IMR-90 (cell line): Measurements from ENCODE around the gene DCDC1. TPM values are rescaled to one million over a fixed set of nuclear protein-coding genes. Genes with fewer than 3 reads are reported as not detected.

Source experiments
- ATAC-seq: fragments of 200-7000 bp; cut with Tn5 transposase; 2 replicates; pipeline ENCODE4 v1.9.1; 2020; ENCODE audit warnings: low read depth, mild to moderate bottlenecking, moderate library complexity
- BruUV-seq: library from RNA; stranded (reverse); fragments of 400-500 nt; replicated peaks from 2 replicates; lab custom pipeline; 2021; lab: Mats Ljungman, UMichigan
- CTCF ChIA-PET: fragments of 300-600 bp; formaldehyde crosslinking; extraction: SDS; loops from one replicate; lab custom pipeline; 2021; ENCODE audit warnings: antibody characterized with exemption; lab: Yijun Ruan, JAX
- POLR2A ChIA-PET: fragments of 300-600 bp; sonication (Branson Sonifier 250); formaldehyde crosslinking; loops from one replicate; lab custom pipeline; 2022; ENCODE audit warnings: antibody characterized with exemption; ENCODE audit not compliant: unreplicated experiment; lab: Charles Lee
- DNase-seq: peaks from one replicate; pipeline ENCODE4 v3.0.0; 2013
- H2AFZ ChIP-seq: replicated peaks from 2 replicates; pipeline ENCODE3; 2013; ENCODE audit warnings: low read length, mild to moderate bottlenecking; ENCODE audit not compliant: poor library complexity
- H2AK5ac ChIP-seq: 2 replicates; pipeline ENCODE4 v1.6.1; 2013; ENCODE audit warnings: low read depth, low read length, inconsistent platforms
- H2AK9ac ChIP-seq: replicated peaks from 2 replicates; pipeline ENCODE3; 2013; ENCODE audit warnings: mild to moderate bottlenecking, low read depth, low read length, moderate library complexity; ENCODE audit not compliant: poor library complexity
- H2BK120ac ChIP-seq: 2 replicates; pipeline ENCODE4 v1.6.1; 2013; ENCODE audit warnings: low read depth, low read length, inconsistent platforms
- H2BK15ac ChIP-seq: 3 replicates; pipeline ENCODE4 v1.6.1; 2013; ENCODE audit warnings: low read depth, low read length, inconsistent platforms
- H2BK20ac ChIP-seq: 2 replicates; pipeline ENCODE4 v1.6.1; 2013; ENCODE audit warnings: low read depth, mild to moderate bottlenecking, inconsistent platforms, low read length, moderate library complexity
- H2BK5ac ChIP-seq: 2 replicates; pipeline ENCODE4 v1.6.1; 2013; ENCODE audit warnings: mild to moderate bottlenecking, low read depth, low read length, inconsistent platforms; ENCODE audit not compliant: poor library complexity, severe bottlenecking
- H3K14ac ChIP-seq: replicated peaks from 2 replicates; pipeline ENCODE4 v1.6.1; 2013; ENCODE audit warnings: low read depth, low read length, inconsistent platforms
- H3K18ac ChIP-seq: 2 replicates; pipeline ENCODE4 v1.6.1; 2013; ENCODE audit warnings: low read depth, low read length, control low read depth
- H3K23ac ChIP-seq: 2 replicates; pipeline ENCODE4 v1.6.1; 2013; ENCODE audit warnings: low read depth, low read length, inconsistent platforms
- H3K27ac ChIP-seq: 2 replicates; pipeline ENCODE4 v1.5.1; 2013; ENCODE audit warnings: mild to moderate bottlenecking, control low read depth, low read length; ENCODE audit not compliant: insufficient read depth
- H3K27me3 ChIP-seq: 2 replicates; pipeline ENCODE4 v1.6.1; 2013; ENCODE audit warnings: low read length; ENCODE audit not compliant: control insufficient read depth, insufficient read depth
- H3K36me3 ChIP-seq: 2 replicates; pipeline ENCODE4 v1.6.1; 2013; ENCODE audit warnings: low read length, mixed read lengths; ENCODE audit not compliant: control insufficient read depth, insufficient read depth
- H3K4ac ChIP-seq: 2 replicates; pipeline ENCODE4 v1.6.1; 2013; ENCODE audit warnings: low read depth, low read length, inconsistent platforms
- H3K4me1 ChIP-seq: 2 replicates; pipeline ENCODE4 v1.6.1; 2013; ENCODE audit warnings: low read length, mixed read lengths; ENCODE audit not compliant: control insufficient read depth, insufficient read depth
- H3K4me2 ChIP-seq: 2 replicates; pipeline ENCODE4 v1.6.1; 2013; ENCODE audit warnings: low read depth, mild to moderate bottlenecking, control low read depth, low read length, moderate library complexity
- H3K4me3 ChIP-seq: 2 replicates; pipeline ENCODE4 v1.5.1; 2013; ENCODE audit warnings: low read depth, mild to moderate bottlenecking, control low read depth, low read length, moderate library complexity; ENCODE audit not compliant: insufficient read depth
- H3K56ac ChIP-seq: 2 replicates; pipeline ENCODE4 v1.6.1; 2013; ENCODE audit warnings: low read length, inconsistent platforms; ENCODE audit not compliant: insufficient read depth; ENCODE audit errors: extremely low read depth
- H3K79me1 ChIP-seq, 2 experiments: 2 replicates each; pipeline ENCODE4 v1.6.1; 2013; ENCODE audit warnings: low read length in 2 of 2, inconsistent platforms in 1 of 2, low read depth in 1 of 2
- H3K9ac ChIP-seq: 2 replicates; pipeline ENCODE4 v1.6.1; 2013; ENCODE audit warnings: low read depth, low read length, control low read depth
- H3K9me1 ChIP-seq: 2 replicates; pipeline ENCODE4 v1.6.1; 2013; ENCODE audit warnings: low read length, inconsistent platforms; ENCODE audit not compliant: insufficient read depth
- H3K9me3 ChIP-seq: 2 replicates; pipeline ENCODE4 v1.6.1; 2013; ENCODE audit warnings: low read length; ENCODE audit not compliant: control insufficient read depth, insufficient read depth
- H4K20me1 ChIP-seq: 2 replicates; pipeline ENCODE4 v1.6.1; 2013; ENCODE audit warnings: low read length, inconsistent platforms; ENCODE audit not compliant: insufficient read depth
- H4K5ac ChIP-seq: 2 replicates; pipeline ENCODE4 v1.6.1; 2013; ENCODE audit warnings: mild to moderate bottlenecking, low read depth, low read length, control low read depth
- H4K8ac ChIP-seq, 2 experiments: 2 replicates each; pipeline ENCODE4 v1.6.1; 2013; ENCODE audit warnings: low read depth in 2 of 2, low read length in 2 of 2, control low read depth in 1 of 2, inconsistent platforms in 1 of 2
- H4K91ac ChIP-seq: 2 replicates; pipeline ENCODE4 v1.6.1; 2013; ENCODE audit warnings: low read depth, low read length, inconsistent platforms; ENCODE audit not compliant: insufficient read depth
- BHLHE40 ChIP-seq: fragments of 150-350 bp; IDR thresholded peaks from 2 replicates; pipeline ENCODE4 v1.6.1; 2016; ENCODE audit warnings: mild to moderate bottlenecking, low read depth, low read length
- CEBPB ChIP-seq: IDR thresholded peaks from 2 replicates; pipeline ENCODE4 v1.6.1; 2012; ENCODE audit warnings: low read depth, low read length, improper control_type of control experiment
- ELK1 ChIP-seq: fragments of 150-350 bp; IDR thresholded peaks from 2 replicates; pipeline ENCODE4 v1.6.1; 2016; ENCODE audit warnings: low read depth, mild to moderate bottlenecking, low read length, moderate library complexity, borderline replicate concordance
- FOS ChIP-seq: fragments of 150-350 bp; IDR thresholded peaks from 2 replicates; pipeline ENCODE4 v1.6.1; 2016; ENCODE audit warnings: low read depth, low read length
- MAFK ChIP-seq: IDR thresholded peaks from 2 replicates; pipeline ENCODE4 v1.6.1; 2012; ENCODE audit warnings: low read depth, low read length, improper control_type of control experiment
- MAZ ChIP-seq: IDR thresholded peaks from 2 replicates; pipeline ENCODE4 v1.6.1; 2012; ENCODE audit warnings: low read depth, mild to moderate bottlenecking, low read length, improper control_type of control experiment, moderate library complexity, borderline replicate concordance
- MXI1 ChIP-seq: IDR thresholded peaks from 2 replicates; pipeline ENCODE4 v1.6.1; 2012; ENCODE audit warnings: low read depth, mild to moderate bottlenecking, low read length, moderate library complexity, borderline replicate concordance
- NFE2L2 ChIP-seq: fragments of 150-350 bp; IDR thresholded peaks from 2 replicates; pipeline ENCODE4 v1.6.1; 2016; ENCODE audit warnings: low read depth, mild to moderate bottlenecking, low read length
- POLR2A ChIP-seq: IDR thresholded peaks from 2 replicates; pipeline ENCODE4 v1.6.1; 2012; ENCODE audit warnings: mild to moderate bottlenecking, low read depth, low read length
- RAD21 ChIP-seq: IDR thresholded peaks from 2 replicates; pipeline ENCODE4 v1.6.1; 2012; ENCODE audit warnings: low read length, improper control_type of control experiment
- RFX5 ChIP-seq: IDR thresholded peaks from 2 replicates; pipeline ENCODE4 v1.8.0; 2012; ENCODE audit warnings: low read depth, mild to moderate bottlenecking, low read length, moderate library complexity
- SMC3 ChIP-seq: fragments of 150-350 bp; IDR thresholded peaks from 2 replicates; pipeline ENCODE4 v1.6.1; 2016; ENCODE audit warnings: low read depth, mild to moderate bottlenecking, antibody characterized with exemption, low read length, moderate library complexity
- USF2 ChIP-seq: fragments of 150-350 bp; IDR thresholded peaks from 2 replicates; pipeline ENCODE4 v1.6.1; 2017; ENCODE audit warnings: mild to moderate bottlenecking, antibody characterized with exemption, low read length, low read depth
- WGBS, 2 experiments: methylation state at CpG; one replicate each; pipeline versions ENCODE4 v1.1.5 to v1.1.7; 2013; ENCODE audit warnings: missing lambda C conversion rate in 2 of 2; ENCODE audit not compliant: insufficient read length in 1 of 2; ENCODE audit errors: extremely low coverage in 2 of 2; 5-methylcytosine and 5-hydroxymethylcytosine counted together
- dilution Hi-C: fragments of 300-500 bp; cut with HindIII; formaldehyde crosslinking; loops from one replicate; pipeline ENCODE4 v1.14.3; 2018; ENCODE audit warnings: low sequenced_read_pairs; ENCODE audit not compliant: unreplicated experiment
- in situ Hi-C: fragments of 300-500 bp; cut with MboI; formaldehyde crosslinking; loops from 3 replicates; pipeline ENCODE4 v1.14.3; 2019; ENCODE audit warnings: low sequenced_read_pairs, inconsistent platforms, mixed read lengths
- intact Hi-C: fragments of 100-400 bp; cut with micrococcal nuclease; formaldehyde crosslinking; loops from 2 replicates; pipeline ENCODE4 v1.10.0; 2022
- polyA plus RNA-seq, 3 experiments: library from polyadenylated mRNA; depleted of rRNA; stranded (reverse); fragments of >200 nt; gene quantifications; 2 replicates each; pipeline ENCODE4 v1.2.3, GENCODE V29; 2012; ENCODE audit warnings: low replicate concordance in 1 of 3
- total RNA-seq: library from RNA; depleted of rRNA; stranded (reverse); fragments of >200 nt; gene quantifications from 2 replicates; pipeline ENCODE4 v1.2.3, GENCODE V29; 2012
- TF ChIP-seq, protein P1 (sequence below): conservative IDR thresholded peaks from 2 replicates; pipeline ENCODE4 v1.5.1; 2012; ENCODE audit warnings: mild to moderate bottlenecking, low read depth, low read length, improper control_type of control experiment

The DCDC1 gene
- total and polyA plus RNA-seq, 2 of the 4 experiments (the other 2 are of a cell fraction) = not detected

GRCh38 chr11:31375879-31376278 is 6.3 kb upstream of the DCDC1 start:
- CTCF ChIA-PET = no interaction called here
- ATAC-seq (no peak), DNase-seq (no peak)
- no peaks in the 10 kb centered on the region for H3K9me3 ChIP-seq
- H3K4me1 ChIP-seq = no peaks in the 10 kb centered on the region
- peaks cover 7 to 9% of the 10 kb centered on the region in 2 experiments; a peak in 2 of 4 replicates for H3K79me1 ChIP-seq
- no peak overlapping the region for H3K23ac ChIP-seq
- no TSS peak for BruUV-seq
- no peaks in the 10 kb centered on the region; the same call in 1 of the 2 replicates for H3K9me1 ChIP-seq
- no peak overlapping the region for H3K4me3 ChIP-seq
- dilution Hi-C loops = no loop called here
- no peak overlapping the region for H2BK120ac ChIP-seq
- H2BK15ac ChIP-seq = no peak overlapping the region
- no peak overlapping the region for H4K8ac ChIP-seq
- H3K14ac ChIP-seq = no peak overlapping the region
- no peak overlapping the region for H3K4me2 ChIP-seq
- no peak overlapping the region for H2BK20ac ChIP-seq
- H3K4ac ChIP-seq = no peak overlapping the region
- no peak overlapping the region for H3K27ac ChIP-seq
- TF ChIP-seq MAZ (no peak), USF2 (no peak), RFX5 (no peak), MXI1 (no peak), SMC3 (no peak), CEBPB (no peak), POLR2A (no peak), ELK1 (no peak), MAFK (no peak), NFE2L2 (no peak), RAD21 (no peak), BHLHE40 (no peak), FOS (no peak)
- TF ChIP-seq, protein P1, sequence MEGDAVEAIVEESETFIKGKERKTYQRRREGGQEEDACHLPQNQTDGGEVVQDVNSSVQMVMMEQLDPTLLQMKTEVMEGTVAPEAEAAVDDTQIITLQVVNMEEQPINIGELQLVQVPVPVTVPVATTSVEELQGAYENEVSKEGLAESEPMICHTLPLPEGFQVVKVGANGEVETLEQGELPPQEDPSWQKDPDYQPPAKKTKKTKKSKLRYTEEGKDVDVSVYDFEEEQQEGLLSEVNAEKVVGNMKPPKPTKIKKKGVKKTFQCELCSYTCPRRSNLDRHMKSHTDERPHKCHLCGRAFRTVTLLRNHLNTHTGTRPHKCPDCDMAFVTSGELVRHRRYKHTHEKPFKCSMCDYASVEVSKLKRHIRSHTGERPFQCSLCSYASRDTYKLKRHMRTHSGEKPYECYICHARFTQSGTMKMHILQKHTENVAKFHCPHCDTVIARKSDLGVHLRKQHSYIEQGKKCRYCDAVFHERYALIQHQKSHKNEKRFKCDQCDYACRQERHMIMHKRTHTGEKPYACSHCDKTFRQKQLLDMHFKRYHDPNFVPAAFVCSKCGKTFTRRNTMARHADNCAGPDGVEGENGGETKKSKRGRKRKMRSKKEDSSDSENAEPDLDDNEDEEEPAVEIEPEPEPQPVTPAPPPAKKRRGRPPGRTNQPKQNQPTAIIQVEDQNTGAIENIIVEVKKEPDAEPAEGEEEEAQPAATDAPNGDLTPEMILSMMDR = no peak
- H3K18ac ChIP-seq = no peak overlapping the region
- no peak overlapping the region for H2BK5ac ChIP-seq
- intact Hi-C loops = no loop called here
- H3K9ac ChIP-seq = no peak overlapping the region
- H2AK9ac ChIP-seq = no peak overlapping the region
- H4K5ac ChIP-seq = no peak overlapping the region
- no peak overlapping the region for H2AFZ ChIP-seq
- no peaks in the 10 kb centered on the region for H3K27me3 ChIP-seq
- no peaks in the 10 kb centered on the region for H3K36me3 ChIP-seq
- H4K91ac ChIP-seq = no peak overlapping the region
- H2AK5ac ChIP-seq = no peak overlapping the region
- no CpG with 5 or more reads among the region's 5 CpGs for WGBS, 2 experiments
- no peaks in the 10 kb centered on the region for H4K20me1 ChIP-seq
- in situ Hi-C loops = no loop called here
- H3K56ac ChIP-seq = no peak overlapping the region
- POLR2A ChIA-PET = no interaction called here
